GM23338 (cell line): ENCODE measurements around the gene KCNMB4. TPM values are rescaled to one million over a fixed set of nuclear protein-coding genes. Genes with fewer than 3 reads are reported as not detected.

Experiments used
- CREB1 ChIP-seq: fragments of 250-450 bp; sonication (Bioruptor Pico); IDR thresholded peaks from 2 replicates; pipeline ENCODE4 v1.5.0; 2020; ENCODE audit warnings: low read depth, mild to moderate bottlenecking, moderate library complexity
- EZH2 ChIP-seq: fragments of 200-600 bp; sonication (generic); IDR thresholded peaks from one replicate; pipeline ENCODE4 v1.8.0; 2017; ENCODE audit warnings: antibody characterized with exemption, mild to moderate bottlenecking, low read depth; ENCODE audit not compliant: unreplicated experiment
- EZH2phosphoT487 ChIP-seq: fragments of 200-600 bp; sonication (generic); IDR thresholded peaks from one replicate; pipeline ENCODE4 v1.8.1; 2018; ENCODE audit warnings: antibody characterized with exemption; ENCODE audit not compliant: unreplicated experiment
- POLR2AphosphoS5 ChIP-seq: IDR thresholded peaks from 2 replicates; pipeline ENCODE4 v1.6.1; 2016; ENCODE audit warnings: antibody characterized with exemption, low read depth
- REST ChIP-seq: IDR thresholded peaks from one replicate; pipeline ENCODE4 v1.6.1; 2018; ENCODE audit warnings: antibody characterized with exemption; ENCODE audit not compliant: unreplicated experiment
- STAT1 ChIP-seq: IDR thresholded peaks from one replicate; pipeline ENCODE4 v1.6.1; 2016; ENCODE audit warnings: antibody characterized with exemption; ENCODE audit not compliant: unreplicated experiment
- ZNF114 ChIP-seq: fragments of 250-450 bp; sonication (Bioruptor Pico); IDR thresholded peaks from 2 replicates; pipeline ENCODE4 v1.5.0; 2020; ENCODE audit warnings: mild to moderate bottlenecking, moderate library complexity
- ZNF331 ChIP-seq: fragments of 250-450 bp; sonication (Bioruptor Pico); IDR thresholded peaks from 2 replicates; pipeline ENCODE4 v1.5.0; 2020; ENCODE audit warnings: low read depth, mild to moderate bottlenecking, moderate library complexity
- ZNF462 ChIP-seq: fragments of 250-450 bp; sonication (Bioruptor Pico); IDR thresholded peaks from 2 replicates; pipeline ENCODE4 v1.5.0; 2020; ENCODE audit warnings: mild to moderate bottlenecking, moderate library complexity
- polyA plus RNA-seq: library from polyadenylated mRNA; unstranded; fragments of >200 nt; fragmentation: Nextera tagmentation; extraction: Ambion mirVana; gene quantifications from 2 replicates; pipeline ENCODE4 v1.2.1, GENCODE V29; 2016
- total RNA-seq: library from RNA; depleted of rRNA; stranded (reverse); fragments of >200 nt; shearing (Covaris generic); gene quantifications from 2 replicates; pipeline ENCODE4 v1.2.3, GENCODE V29; 2014

KCNMB4 gene
- total and polyA plus RNA-seq, 2 experiments from 2014 or later, result 9.4 to 14.7 TPM

GRCh38 chr12:70367258-70368141, 1.4 kb downstream of the KCNMB4 start (continued):
- TF ChIP-seq ZNF462 (no peak), ZNF331 (no peak), EZH2 (no peak), ZNF114 (no peak), POLR2AphosphoS5 (no peak), REST (no peak), STAT1 (no peak), CREB1 (CRISPR knock-in tag) (no peak), EZH2phosphoT487 (no peak)
